HepG2 (cell line): Measurements from ENCODE around the gene RDH11. TPM values are rescaled to one million over a fixed set of nuclear protein-coding genes. Genes with fewer than 3 reads are reported as not detected.

Source experiments
- ARNT2 ChIP-seq: sonication (generic); formaldehyde crosslinking; IDR thresholded peaks from 2 replicates; pipeline ENCODE4 v1.8.0; 2022; ENCODE audit warnings: mild to moderate bottlenecking, low read depth, missing genetic modification reagents, moderate library complexity
- EHMT2 ChIP-seq: fragments of 200-600 bp; sonication (generic); IDR thresholded peaks from 2 replicates; pipeline ENCODE4 v1.7.0; 2017; ENCODE audit warnings: antibody characterized with exemption, low read depth, low read length, borderline replicate concordance
- HIVEP1 ChIP-seq: sonication (generic); formaldehyde crosslinking; IDR thresholded peaks from 2 replicates; pipeline ENCODE4 v1.4.0; 2020; ENCODE audit warnings: mild to moderate bottlenecking, missing genetic modification reagents
- HOXA3 ChIP-seq: sonication (generic); formaldehyde crosslinking; IDR thresholded peaks from 2 replicates; pipeline ENCODE4 v1.5.0; 2020; ENCODE audit warnings: missing genetic modification reagents
- KDM2A ChIP-seq: sonication (generic); formaldehyde crosslinking; IDR thresholded peaks from 2 replicates; pipeline ENCODE4 v1.4.0; 2020; ENCODE audit warnings: low read depth, missing genetic modification reagents, borderline replicate concordance
- MATR3 ChIP-seq: sonication (generic); formaldehyde crosslinking; IDR thresholded peaks from 2 replicates; pipeline ENCODE4 v1.4.0; 2020; ENCODE audit warnings: missing genetic modification reagents
- MAZ ChIP-seq, 2 experiments: sonication (generic) in 1 of 2; formaldehyde crosslinking in 1 of 2; IDR thresholded peaks; 2 replicates each; pipeline versions ENCODE4 v1.5.0 to v1.6.1; 2012 to 2020; ENCODE audit warnings: low read depth in 2 of 2, mild to moderate bottlenecking in 2 of 2, borderline replicate concordance in 1 of 2, improper control_type of control experiment in 1 of 2, low read length in 1 of 2, missing genetic modification reagents in 1 of 2, moderate library complexity in 1 of 2
- NFKB2 ChIP-seq: sonication (generic); formaldehyde crosslinking; IDR thresholded peaks from 2 replicates; pipeline ENCODE4 v1.4.0; 2020; ENCODE audit warnings: missing genetic modification reagents, borderline replicate concordance
- POLR2A ChIP-seq, 2 experiments: IDR thresholded peaks; 2 replicates each; pipeline ENCODE4 v1.6.1; 2011; ENCODE audit warnings: low read depth in 2 of 2, low read length in 2 of 2, mild to moderate bottlenecking in 1 of 2, moderate library complexity in 1 of 2; ENCODE audit not compliant: insufficient read depth in 1 of 2
- ZMYM2 ChIP-seq: sonication (generic); formaldehyde crosslinking; IDR thresholded peaks from 2 replicates; pipeline ENCODE4 v1.8.0; 2022; ENCODE audit warnings: mild to moderate bottlenecking, missing genetic modification reagents
- ZNF224 ChIP-seq: sonication (generic); formaldehyde crosslinking; IDR thresholded peaks from 2 replicates; pipeline ENCODE4 v1.5.0; 2020; ENCODE audit warnings: mild to moderate bottlenecking, missing genetic modification reagents
- ZNF235 ChIP-seq: sonication (generic); formaldehyde crosslinking; IDR thresholded peaks from 2 replicates; pipeline ENCODE4 v1.8.1; 2023; ENCODE audit warnings: mild to moderate bottlenecking, missing genetic modification reagents, borderline replicate concordance
- ZNF343 ChIP-seq: sonication (generic); formaldehyde crosslinking; IDR thresholded peaks from 2 replicates; pipeline ENCODE4 v1.4.0; 2020; ENCODE audit warnings: mild to moderate bottlenecking, missing genetic modification reagents
- ZNF546 ChIP-seq: sonication (generic); formaldehyde crosslinking; conservative IDR thresholded peaks from 2 replicates; pipeline ENCODE4 v1.8.1; 2023; ENCODE audit warnings: mild to moderate bottlenecking, missing genetic modification reagents
- ZNF747 ChIP-seq: sonication (generic); formaldehyde crosslinking; IDR thresholded peaks from 2 replicates; pipeline ENCODE4 v1.8.1; 2023; ENCODE audit warnings: missing genetic modification reagents, mild to moderate bottlenecking, borderline replicate concordance
- polyA plus RNA-seq, 8 experiments: library from polyadenylated mRNA; depleted of rRNA in 3 of 8; stranded (reverse) in 7 of 8; unstranded in 1 of 8; fragments of >200 nt; fragmentation: Illumina TruSeq in 4 of 8; extraction: Trizol in 4 of 8; gene quantifications; 2 replicates each; pipeline versions ENCODE4 v1.2.1 to v1.2.3, GENCODE V29; 2011 to 2016; ENCODE audit warnings: low read depth in 4 of 8, missing spikeins in 1 of 8, mixed read lengths in 1 of 8; ENCODE audit not compliant: insufficient read depth in 1 of 8
- total RNA-seq, 5 experiments: library from RNA; depleted of rRNA; stranded (reverse); fragments of >200 nt; fragmentation: Illumina TruSeq; extraction: Trizol; gene quantifications; 2 replicates each; pipeline ENCODE4 v1.2.3, GENCODE V29; 2016; ENCODE audit warnings: low read depth in 1 of 5
- TF ChIP-seq, protein P1 (sequence below), 2 experiments: sonication (generic) in 1 of 2; formaldehyde crosslinking in 1 of 2; IDR thresholded peaks; 2 replicates each; pipeline versions ENCODE4 v1.4.0 to v1.6.1; 2016 to 2020; ENCODE audit warnings: borderline replicate concordance in 1 of 2, low read depth in 1 of 2, mild to moderate bottlenecking in 1 of 2, missing genetic modification reagents in 1 of 2
- TF ChIP-seq, protein P2 (sequence below): sonication (generic); formaldehyde crosslinking; IDR thresholded peaks from 2 replicates; pipeline ENCODE4 v1.4.0; 2020; ENCODE audit warnings: mild to moderate bottlenecking, low read depth, missing genetic modification reagents
- TF ChIP-seq, protein P3 (sequence below): sonication (generic); formaldehyde crosslinking; IDR thresholded peaks from 2 replicates; pipeline ENCODE4 v1.5.1; 2020; ENCODE audit warnings: mild to moderate bottlenecking, missing genetic modification reagents, borderline replicate concordance
- TF ChIP-seq, protein P4 (sequence below): sonication (generic); formaldehyde crosslinking; IDR thresholded peaks from 2 replicates; pipeline ENCODE4 v1.5.0; 2020; ENCODE audit warnings: missing genetic modification reagents

RDH11 gene
- total and polyA plus RNA-seq, 2 of the 13 experiments (the other 11 are each of a cell fraction or from before 2014, with no cell fraction given): 106 to 131 TPM

DNA sequence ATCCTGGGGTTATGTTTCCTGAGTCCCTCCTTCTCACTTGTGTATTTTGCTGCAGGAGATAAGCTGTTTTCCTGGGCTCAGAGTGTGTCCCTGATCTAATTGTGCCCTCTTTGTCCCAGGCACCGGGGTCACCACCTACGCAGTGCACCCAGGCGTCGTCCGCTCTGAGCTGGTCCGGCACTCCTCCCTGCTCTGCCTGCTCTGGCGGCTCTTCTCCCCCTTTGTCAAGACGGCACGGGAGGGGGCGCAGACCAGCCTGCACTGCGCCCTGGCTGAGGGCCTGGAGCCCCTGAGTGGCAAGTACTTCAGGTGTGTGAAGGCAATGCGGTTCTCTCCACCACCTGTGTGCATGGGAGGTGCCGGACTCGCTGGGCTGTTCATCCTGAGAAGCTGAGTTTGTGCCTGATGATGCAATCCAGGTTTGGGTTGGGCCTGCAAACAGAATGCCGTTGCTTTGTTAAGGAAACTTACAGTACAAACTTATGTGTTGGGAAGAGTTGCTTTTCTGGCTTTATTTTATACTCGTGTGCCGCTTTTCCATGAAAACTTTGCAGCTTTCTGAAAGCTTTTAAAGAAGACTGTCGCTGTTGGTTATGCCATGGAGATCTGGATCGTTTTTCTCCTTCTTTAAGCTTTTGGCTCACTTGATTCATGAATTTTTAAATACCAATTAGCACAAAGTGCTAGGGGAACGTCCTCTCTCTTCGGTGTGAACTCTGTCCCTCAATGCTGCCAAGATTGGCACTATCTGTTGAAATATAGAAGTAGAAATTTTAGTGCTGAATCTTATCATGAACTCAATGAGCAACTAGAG is 33.7 kb upstream of the RDH11 start (continued):
- TF ChIP-seq MAZ (IDR thresholded peaks at IDR 0.05; ENCODE audit: borderline replicate concordance, low read depth, low read length): no peak
- peak; percentile 60; the same call in 1 of the 2 replicates for TF ChIP-seq MAZ (CRISPR knock-in tag; IDR thresholded peaks at IDR 0.05; ENCODE audit: low read depth)
- TF ChIP-seq, protein P1, sequence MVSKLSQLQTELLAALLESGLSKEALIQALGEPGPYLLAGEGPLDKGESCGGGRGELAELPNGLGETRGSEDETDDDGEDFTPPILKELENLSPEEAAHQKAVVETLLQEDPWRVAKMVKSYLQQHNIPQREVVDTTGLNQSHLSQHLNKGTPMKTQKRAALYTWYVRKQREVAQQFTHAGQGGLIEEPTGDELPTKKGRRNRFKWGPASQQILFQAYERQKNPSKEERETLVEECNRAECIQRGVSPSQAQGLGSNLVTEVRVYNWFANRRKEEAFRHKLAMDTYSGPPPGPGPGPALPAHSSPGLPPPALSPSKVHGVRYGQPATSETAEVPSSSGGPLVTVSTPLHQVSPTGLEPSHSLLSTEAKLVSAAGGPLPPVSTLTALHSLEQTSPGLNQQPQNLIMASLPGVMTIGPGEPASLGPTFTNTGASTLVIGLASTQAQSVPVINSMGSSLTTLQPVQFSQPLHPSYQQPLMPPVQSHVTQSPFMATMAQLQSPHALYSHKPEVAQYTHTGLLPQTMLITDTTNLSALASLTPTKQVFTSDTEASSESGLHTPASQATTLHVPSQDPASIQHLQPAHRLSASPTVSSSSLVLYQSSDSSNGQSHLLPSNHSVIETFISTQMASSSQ (IDR thresholded peaks at IDR 0.05; ENCODE audit: low read depth): 0 out of 2 replicates have a peak, but pooled peaks have one; percentile 20
- TF ChIP-seq, protein P1 (CRISPR knock-in tag; IDR thresholded peaks at IDR 0.05; ENCODE audit: borderline replicate concordance): 0 out of 2 replicates have a peak, but pooled peaks have one; percentile 29
- TF ChIP-seq, protein P2, sequence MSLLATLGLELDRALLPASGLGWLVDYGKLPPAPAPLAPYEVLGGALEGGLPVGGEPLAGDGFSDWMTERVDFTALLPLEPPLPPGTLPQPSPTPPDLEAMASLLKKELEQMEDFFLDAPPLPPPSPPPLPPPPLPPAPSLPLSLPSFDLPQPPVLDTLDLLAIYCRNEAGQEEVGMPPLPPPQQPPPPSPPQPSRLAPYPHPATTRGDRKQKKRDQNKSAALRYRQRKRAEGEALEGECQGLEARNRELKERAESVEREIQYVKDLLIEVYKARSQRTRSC (CRISPR knock-in tag): 0 out of 2 replicates have a peak, but pooled peaks have one; percentile 45
- peak; percentile 87; the same call in 1 of the 2 replicates for TF ChIP-seq NFKB2
- peak in 1 of 2 experiments; percentile 62; a peak in 1 of 4 replicates for TF ChIP-seq POLR2A (IDR thresholded peaks at IDR 0.05; ENCODE audit: insufficient read depth in 1 of 2, low read depth in 2 of 2, low read length in 2 of 2)
- no peak for TF ChIP-seq ZMYM2 (CRISPR knock-in tag)
- TF ChIP-seq ZNF343 (CRISPR knock-in tag): peak; percentile 79; the same call in 1 of the 2 replicates
- TF ChIP-seq KDM2A (CRISPR knock-in tag): peak; percentile 69; the same call in 1 of the 2 replicates
- TF ChIP-seq, protein P3, sequence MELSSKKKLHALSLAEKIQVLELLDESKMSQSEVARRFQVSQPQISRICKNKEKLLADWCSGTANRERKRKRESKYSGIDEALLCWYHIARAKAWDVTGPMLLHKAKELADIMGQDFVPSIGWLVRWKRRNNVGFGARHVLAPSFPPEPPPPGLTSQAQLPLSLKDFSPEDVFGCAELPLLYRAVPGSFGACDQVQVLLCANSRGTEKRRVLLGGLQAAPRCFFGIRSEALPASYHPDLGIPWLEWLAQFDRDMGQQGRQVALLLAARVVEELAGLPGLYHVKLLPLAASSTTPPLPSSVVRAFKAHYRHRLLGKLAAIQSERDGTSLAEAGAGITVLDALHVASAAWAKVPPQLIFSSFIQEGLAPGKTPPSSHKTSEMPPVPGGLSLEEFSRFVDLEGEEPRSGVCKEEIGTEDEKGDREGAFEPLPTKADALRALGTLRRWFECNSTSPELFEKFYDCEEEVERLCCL: no peak
- 0 out of 2 replicates have a peak, but pooled peaks have one; percentile 35 for TF ChIP-seq ZNF747
- TF ChIP-seq HIVEP1: peak; percentile 50; the same call in 1 of the 2 replicates
- no peak for TF ChIP-seq MATR3 (CRISPR knock-in tag)
- TF ChIP-seq ZNF224 (CRISPR knock-in tag): peak; percentile 82
- TF ChIP-seq ZNF546 (CRISPR knock-in tag): 0 out of 2 replicates have a peak, but pooled peaks have one; percentile 33
- no peak for TF ChIP-seq ZNF235 (CRISPR knock-in tag)
- TF ChIP-seq, protein P4, sequence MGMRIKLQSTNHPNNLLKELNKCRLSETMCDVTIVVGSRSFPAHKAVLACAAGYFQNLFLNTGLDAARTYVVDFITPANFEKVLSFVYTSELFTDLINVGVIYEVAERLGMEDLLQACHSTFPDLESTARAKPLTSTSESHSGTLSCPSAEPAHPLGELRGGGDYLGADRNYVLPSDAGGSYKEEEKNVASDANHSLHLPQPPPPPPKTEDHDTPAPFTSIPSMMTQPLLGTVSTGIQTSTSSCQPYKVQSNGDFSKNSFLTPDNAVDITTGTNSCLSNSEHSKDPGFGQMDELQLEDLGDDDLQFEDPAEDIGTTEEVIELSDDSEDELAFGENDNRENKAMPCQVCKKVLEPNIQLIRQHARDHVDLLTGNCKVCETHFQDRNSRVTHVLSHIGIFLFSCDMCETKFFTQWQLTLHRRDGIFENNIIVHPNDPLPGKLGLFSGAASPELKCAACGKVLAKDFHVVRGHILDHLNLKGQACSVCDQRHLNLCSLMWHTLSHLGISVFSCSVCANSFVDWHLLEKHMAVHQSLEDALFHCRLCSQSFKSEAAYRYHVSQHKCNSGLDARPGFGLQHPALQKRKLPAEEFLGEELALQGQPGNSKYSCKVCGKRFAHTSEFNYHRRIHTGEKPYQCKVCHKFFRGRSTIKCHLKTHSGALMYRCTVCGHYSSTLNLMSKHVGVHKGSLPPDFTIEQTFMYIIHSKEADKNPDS (CRISPR knock-in tag): peak; percentile 85; the same call in 1 of the 2 replicates
- no peak for TF ChIP-seq EHMT2
- peak; percentile 77 for TF ChIP-seq HOXA3 (CRISPR knock-in tag)
- peak; percentile 35; the same call in 1 of the 2 replicates for TF ChIP-seq ARNT2 (CRISPR knock-in tag)
